ENCODE measurements around the gene DPYD.

Gene DPYD

GRCh38 chr1:97907886-97908285 is 12.9 kb downstream of the DPYD start:
- in situ Hi-C loops (cut with MboI; ENCODE audit: low sequenced_read_pairs): no loop called here

- in situ Hi-C loops (cut with MboI; ENCODE audit: low sequenced_read_pairs): no loop called here
Measured at GRCh38 chr1:97906567-97907241, 14.1 kb downstream of the DPYD start.

DNA sequence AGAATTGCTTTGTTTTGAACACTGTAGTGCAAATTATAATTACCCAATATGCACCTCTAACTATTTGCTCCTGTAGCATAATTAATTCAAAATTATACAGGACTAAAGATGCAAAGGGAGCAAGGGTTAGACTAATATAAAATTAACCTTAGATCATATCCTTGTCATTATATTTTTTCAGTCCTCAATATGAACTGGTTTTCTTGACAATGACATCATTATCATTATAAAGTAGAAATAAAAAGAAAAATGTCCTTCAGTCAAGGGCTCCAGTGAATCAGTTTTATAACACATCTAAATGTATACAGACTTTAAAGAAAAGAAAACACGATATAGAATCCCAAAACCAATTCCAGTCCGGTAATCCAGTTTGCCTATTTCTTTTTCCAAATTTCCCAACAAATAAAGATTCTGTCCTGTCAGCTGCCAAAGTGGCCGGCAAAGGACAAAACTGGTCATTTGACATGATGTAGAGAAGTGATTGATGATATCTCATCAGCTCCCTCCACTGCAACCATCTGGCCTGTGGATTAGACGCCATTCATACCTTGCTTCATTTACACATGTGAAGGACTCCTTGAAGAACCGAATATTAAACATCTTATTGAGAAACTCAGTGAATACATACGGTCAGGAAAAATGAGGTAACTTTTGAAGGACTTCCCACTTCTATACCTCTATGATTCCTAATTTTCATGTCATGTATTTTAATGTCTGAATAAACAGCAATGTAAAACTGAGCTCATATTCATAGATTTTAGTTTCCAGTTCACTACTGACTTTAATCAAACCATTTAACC is 15.5 kb downstream of the DPYD start:
- in situ Hi-C loops (cut with MboI; ENCODE audit: low sequenced_read_pairs): no loop called here

- in situ Hi-C loops (cut with MboI; ENCODE audit: low sequenced_read_pairs): no loop called here
Measured at GRCh38 chr1:97904534-97904933, 16.3 kb downstream of the DPYD start.

GRCh38 chr1:97903626-97904025 is 17.2 kb downstream of the DPYD start:
- in situ Hi-C loops (cut with MboI; ENCODE audit: low sequenced_read_pairs): no loop called here

DNA sequence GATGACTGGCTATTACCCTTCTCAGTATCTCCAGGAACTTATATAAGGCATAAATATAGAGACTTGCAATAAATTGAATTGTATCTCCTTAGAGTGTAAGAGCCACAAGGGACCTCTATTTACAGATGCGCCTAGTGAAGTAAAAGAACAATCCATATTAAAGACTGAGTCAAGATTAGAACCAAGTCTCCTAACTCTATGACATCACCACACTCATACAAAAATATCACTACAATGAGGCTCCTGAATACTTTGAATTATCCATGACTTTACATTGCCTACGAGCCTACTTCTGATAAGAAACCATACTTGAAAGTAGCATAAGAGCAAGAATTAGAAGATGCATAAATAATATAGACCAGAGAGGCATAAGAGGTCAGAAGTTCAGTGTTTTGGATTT is 18.8 kb downstream of the DPYD start:
- in situ Hi-C loops (cut with MboI; ENCODE audit: low sequenced_read_pairs): no loop called here

DNA sequence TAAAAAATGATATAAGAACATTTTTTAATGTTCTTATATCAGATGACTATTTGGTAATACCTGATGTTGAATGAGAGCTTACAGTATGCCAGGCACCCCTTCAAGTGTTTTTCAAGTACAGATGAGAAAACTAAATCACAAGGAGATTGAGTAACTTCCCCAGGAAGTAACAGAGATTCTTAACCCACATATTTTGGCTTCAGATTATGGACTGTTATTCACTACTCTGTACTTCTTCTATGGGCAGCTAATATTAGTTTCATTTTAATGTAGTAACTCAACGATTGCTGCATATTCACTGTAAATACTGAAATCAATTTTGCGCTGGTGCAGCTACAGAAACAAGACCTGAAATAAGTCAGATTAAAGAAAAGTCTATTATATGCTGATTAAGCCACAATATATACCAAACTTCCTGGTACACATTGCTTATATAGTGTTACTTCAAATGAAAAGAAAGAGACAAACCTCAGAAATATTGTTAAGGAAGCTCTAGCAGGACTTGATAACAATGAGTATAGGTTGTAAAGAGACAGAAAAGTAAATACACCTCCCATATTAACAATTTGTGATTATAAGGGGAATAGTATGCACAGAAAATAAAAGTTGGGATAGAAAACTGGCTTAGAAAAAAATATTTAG is 19.7 kb downstream of the DPYD start:
- in situ Hi-C loops (cut with MboI; ENCODE audit: low sequenced_read_pairs): no loop called here

- in situ Hi-C loops (cut with MboI; ENCODE audit: low sequenced_read_pairs): no loop called here
Measured at GRCh38 chr1:97898948-97899347, 21.9 kb downstream of the DPYD start.

GRCh38 chr1:97895278-97895677 is 25.6 kb downstream of the DPYD start:
- in situ Hi-C loops (cut with MboI; ENCODE audit: low sequenced_read_pairs): no loop called here

GRCh38 chr1:97893844-97894243 is 27.0 kb downstream of the DPYD start:
- in situ Hi-C loops (cut with MboI; ENCODE audit: low sequenced_read_pairs): no loop called here

GRCh38 chr1:97886199-97886598 is 34.6 kb downstream of the DPYD start:
- in situ Hi-C loops (cut with MboI; ENCODE audit: low sequenced_read_pairs): no loop called here

DNA sequence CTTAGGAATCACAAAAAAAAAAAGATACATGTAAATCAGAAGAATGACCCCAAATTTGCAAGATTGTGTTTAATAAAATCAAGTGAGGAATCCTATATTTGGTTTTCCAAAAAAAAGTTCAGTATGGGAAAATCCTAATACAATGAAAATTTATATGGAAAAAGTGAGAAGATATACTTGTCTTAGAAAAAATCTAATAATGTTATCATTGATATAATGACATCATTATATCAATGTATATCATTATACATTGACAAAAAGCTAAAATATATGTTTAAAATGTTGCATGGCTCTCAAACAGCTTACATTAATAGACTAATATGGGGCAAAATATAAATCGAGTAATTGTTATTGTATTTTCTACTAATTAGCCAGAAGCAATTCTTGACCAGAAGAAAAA is 37.0 kb downstream of the DPYD start:
- in situ Hi-C loops (cut with MboI; ENCODE audit: low sequenced_read_pairs): no loop called here

DNA sequence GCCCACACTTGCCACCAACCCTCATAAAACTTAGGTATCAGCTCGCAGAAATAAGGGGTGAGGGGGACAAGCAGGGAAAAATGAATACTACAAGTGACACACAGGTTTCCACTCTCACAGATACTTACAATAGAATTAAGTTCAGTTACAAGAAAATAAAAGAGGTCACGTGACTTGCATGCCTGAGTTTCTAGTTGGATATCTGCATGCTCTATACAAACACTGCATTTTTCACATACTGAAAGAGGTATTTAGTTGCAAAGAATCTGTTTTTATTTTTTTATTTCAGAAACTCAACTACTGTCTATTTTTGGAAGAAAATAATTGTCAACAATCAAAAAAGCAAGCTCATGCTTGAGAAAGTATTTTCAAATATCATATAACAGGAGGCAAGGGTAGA is 43.5 kb downstream of the DPYD start:
- in situ Hi-C loops (cut with MboI; ENCODE audit: low sequenced_read_pairs): no loop called here

DNA sequence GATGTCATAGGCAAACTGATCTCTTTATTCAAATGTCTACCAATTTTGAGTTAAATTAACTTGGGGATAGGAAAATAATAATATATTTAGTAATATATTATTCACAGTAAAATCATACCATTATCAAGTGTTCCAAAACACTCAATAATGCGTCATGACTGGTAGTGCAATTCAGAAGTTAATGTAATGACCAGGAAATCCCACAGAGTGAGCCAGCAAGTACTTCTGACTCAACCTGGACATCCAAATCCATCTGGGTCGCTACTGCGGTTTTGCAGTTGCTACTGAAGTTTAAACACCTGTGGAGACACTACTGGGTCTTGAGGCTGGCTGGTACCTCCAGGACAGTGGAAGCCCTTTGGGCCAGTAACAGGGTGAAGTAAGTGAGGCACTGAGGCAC is 44.8 kb downstream of the DPYD start:
- in situ Hi-C loops (cut with MboI; ENCODE audit: low sequenced_read_pairs): no loop called here

- in situ Hi-C loops (cut with MboI; ENCODE audit: low sequenced_read_pairs): no loop called here
Measured at GRCh38 chr1:97870589-97870988, 50.2 kb downstream of the DPYD start.

DNA sequence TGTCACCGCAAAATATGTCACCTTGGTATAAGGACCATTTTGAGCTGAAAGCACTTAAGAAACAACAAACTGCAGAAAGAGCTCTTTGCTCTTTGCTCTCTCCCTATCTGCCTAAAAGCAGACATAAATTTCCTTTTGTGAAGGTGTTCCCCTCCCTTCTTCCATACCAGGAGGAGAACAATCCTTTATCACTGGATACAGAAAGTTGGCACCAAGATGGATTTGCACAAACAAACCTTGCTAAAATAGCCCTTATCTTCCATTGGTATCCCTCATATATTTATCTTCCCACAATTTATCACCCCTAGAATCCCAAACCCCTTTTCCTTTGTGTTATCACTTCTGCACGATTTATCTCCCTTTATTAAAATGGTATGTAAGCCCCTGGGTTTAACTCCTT is 51.4 kb downstream of the DPYD start:
- in situ Hi-C loops (cut with MboI; ENCODE audit: low sequenced_read_pairs): no loop called here

DNA sequence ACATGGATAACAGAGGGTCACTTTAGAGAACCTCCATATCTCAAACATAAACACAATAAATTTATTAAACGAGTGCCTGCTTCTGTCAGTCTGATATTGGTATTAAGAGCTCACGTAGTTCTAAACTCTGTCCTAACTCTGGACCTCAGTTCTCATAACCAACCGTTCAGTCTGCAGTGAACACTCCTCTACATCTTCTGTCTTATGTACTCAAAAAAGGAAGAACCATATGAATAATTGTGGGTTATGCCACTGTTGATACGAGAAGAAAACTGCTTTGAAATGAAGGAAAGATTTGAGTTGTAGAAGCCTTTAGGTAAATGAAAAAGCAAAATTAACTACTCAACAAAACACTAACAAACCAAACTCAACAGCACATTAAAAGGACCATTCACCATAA is 53.7 kb downstream of the DPYD start:
- in situ Hi-C loops (cut with MboI; ENCODE audit: low sequenced_read_pairs): no loop called here

- in situ Hi-C loops (cut with MboI; ENCODE audit: low sequenced_read_pairs): no loop called here
Measured at GRCh38 chr1:97864615-97865014, 56.2 kb downstream of the DPYD start.

GRCh38 chr1:97853221-97853620 is 67.6 kb downstream of the DPYD start:
- in situ Hi-C loops (cut with MboI; ENCODE audit: low sequenced_read_pairs): no loop called here

- in situ Hi-C loops (cut with MboI; ENCODE audit: low sequenced_read_pairs): no loop called here
Measured at GRCh38 chr1:97849345-97850340, 71.2 kb downstream of the DPYD start.

DNA sequence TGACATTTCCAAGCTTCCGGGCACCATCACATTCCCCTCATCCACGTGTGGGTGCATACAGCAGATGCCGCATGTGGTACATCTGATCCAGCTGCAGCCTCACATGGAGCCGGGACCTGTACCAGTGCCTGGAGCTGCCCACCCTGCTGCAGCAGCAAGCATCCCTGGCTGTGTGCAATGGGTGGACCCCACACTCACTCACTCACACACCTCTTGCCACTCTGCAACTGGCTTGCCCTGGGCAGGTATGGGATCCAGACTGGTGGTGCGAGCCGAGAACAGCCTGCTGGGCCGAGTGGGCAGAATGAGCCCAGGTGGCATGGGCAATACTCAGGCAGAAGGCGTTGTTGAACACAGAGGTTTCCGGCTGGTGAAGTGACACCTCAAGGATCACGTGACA is 75.0 kb downstream of the DPYD start:
- in situ Hi-C loops (cut with MboI; ENCODE audit: low sequenced_read_pairs): no loop called here

Data from hTERT RPE-1 (cell line).